HEK293 (cell line): Measurements from ENCODE around the gene COL6A1.

ENCODE experiments used
- CTCF ChIA-PET: fragments of 350-600 bp; formaldehyde crosslinking; extraction: SDS; loops from one replicate; lab custom pipeline; 2021; ENCODE audit warnings: antibody characterized with exemption; lab: Yijun Ruan, JAX
- POLR2A ChIA-PET: fragments of 300-600 bp; formaldehyde crosslinking; extraction: SDS; loops from one replicate; lab custom pipeline; 2020; ENCODE audit warnings: antibody characterized with exemption, inconsistent platforms; lab: Yijun Ruan, JAX
- H3K27ac ChIP-seq: fragments of 200-500 bp; sonication (Bioruptor generic); 2 replicates; pipeline ENCODE4 v1.5.1; 2014; ENCODE audit warnings: low read depth, low read length, control low read depth, inconsistent platforms; ENCODE audit errors: extremely low read depth
- H3K36me3 ChIP-seq, 2 experiments: fragments of 200-500 bp in 1 of 2; sonication (Bioruptor generic) in 1 of 2; 1 replicate in 1 of 2; 2 replicates in 1 of 2; pipeline ENCODE4 v1.5.1; 2014 to 2017; ENCODE audit warnings: inconsistent platforms in 2 of 2, low read length in 2 of 2; ENCODE audit not compliant: control insufficient read depth in 2 of 2, insufficient read depth in 1 of 2
- H3K4me1 ChIP-seq: fragments of 200-500 bp; sonication (Bioruptor generic); 2 replicates; pipeline ENCODE4 v1.5.1; 2014; ENCODE audit warnings: mild to moderate bottlenecking, low read length, inconsistent platforms; ENCODE audit not compliant: control insufficient read depth, insufficient read depth
- H3K4me3 ChIP-seq: 2 replicates; pipeline ENCODE4 v1.5.1; 2011; ENCODE audit warnings: low read depth, mild to moderate bottlenecking, control low read depth, low read length, moderate library complexity
- H3K9me3 ChIP-seq: fragments of 200-500 bp; sonication (Bioruptor generic); 2 replicates; pipeline ENCODE4 v1.5.1; 2014; ENCODE audit warnings: low read depth, low read length, inconsistent platforms; ENCODE audit not compliant: control insufficient read depth, insufficient read depth
- GLIS1 ChIP-seq: fragments of 450-650 bp; formaldehyde crosslinking; IDR thresholded peaks from 2 replicates; pipeline ENCODE4 v1.5.1; 2016; ENCODE audit warnings: missing biosample characterization, missing genetic modification characterization
- SETDB1 ChIP-seq: IDR thresholded peaks from one replicate; pipeline ENCODE4 v1.6.1; 2017; ENCODE audit warnings: mild to moderate bottlenecking, low read length, moderate library complexity, mixed read lengths; ENCODE audit not compliant: insufficient read length
- TRIM28 ChIP-seq: IDR thresholded peaks from 2 replicates; pipeline ENCODE4 v1.6.1; 2011; ENCODE audit warnings: low read length, control low read depth, borderline replicate concordance
- ZBTB1 ChIP-seq: fragments of 450-650 bp; formaldehyde crosslinking; IDR thresholded peaks from 2 replicates; pipeline ENCODE4 v1.5.1; 2016; ENCODE audit warnings: missing biosample characterization, missing genetic modification characterization
- ZBTB17 ChIP-seq: fragments of 450-650 bp; formaldehyde crosslinking; IDR thresholded peaks from 2 replicates; pipeline ENCODE4 v1.5.1; 2016; ENCODE audit warnings: missing biosample characterization, missing genetic modification characterization
- ZEB2 ChIP-seq: fragments of 450-650 bp; formaldehyde crosslinking; IDR thresholded peaks from 2 replicates; pipeline ENCODE4 v1.5.1; 2016; ENCODE audit warnings: missing biosample characterization, missing genetic modification characterization
- ZFP3 ChIP-seq: fragments of 450-650 bp; formaldehyde crosslinking; IDR thresholded peaks from 2 replicates; pipeline ENCODE4 v1.5.1; 2016; ENCODE audit warnings: low read depth, missing biosample characterization, missing genetic modification characterization
- ZFP41 ChIP-seq: fragments of 450-650 bp; formaldehyde crosslinking; IDR thresholded peaks from 2 replicates; pipeline ENCODE4 v1.5.1; 2016; ENCODE audit warnings: missing biosample characterization, missing genetic modification characterization, borderline replicate concordance
- ZNF133 ChIP-seq: fragments of 450-650 bp; formaldehyde crosslinking; IDR thresholded peaks from 2 replicates; pipeline ENCODE4 v1.5.1; 2016; ENCODE audit warnings: missing biosample characterization, missing genetic modification characterization
- ZNF138 ChIP-seq: fragments of 450-650 bp; formaldehyde crosslinking; IDR thresholded peaks from 2 replicates; pipeline ENCODE4 v1.5.1; 2016; ENCODE audit warnings: missing biosample characterization, missing genetic modification characterization, borderline replicate concordance
- ZNF146 ChIP-seq: fragments of 450-650 bp; formaldehyde crosslinking; IDR thresholded peaks from 2 replicates; pipeline ENCODE4 v1.5.1; 2016; ENCODE audit warnings: missing biosample characterization, missing genetic modification characterization
- ZNF169 ChIP-seq: fragments of 450-650 bp; formaldehyde crosslinking; IDR thresholded peaks from 2 replicates; pipeline ENCODE4 v1.5.1; 2016; ENCODE audit warnings: missing biosample characterization, missing genetic modification characterization
- ZNF18 ChIP-seq: fragments of 450-650 bp; formaldehyde crosslinking; IDR thresholded peaks from 2 replicates; pipeline ENCODE4 v1.5.1; 2016; ENCODE audit warnings: missing biosample characterization, missing genetic modification characterization
- ZNF184 ChIP-seq: fragments of 450-650 bp; IDR thresholded peaks from 2 replicates; pipeline ENCODE4 v1.5.1; 2018; ENCODE audit warnings: missing biosample characterization, mild to moderate bottlenecking, missing genetic modification characterization
- ZNF211 ChIP-seq: fragments of 450-650 bp; formaldehyde crosslinking; IDR thresholded peaks from 2 replicates; pipeline ENCODE4 v1.5.1; 2016; ENCODE audit warnings: low read depth, missing biosample characterization, missing genetic modification characterization
- ZNF239 ChIP-seq: fragments of 450-650 bp; formaldehyde crosslinking; IDR thresholded peaks from 2 replicates; pipeline ENCODE4 v1.5.1; 2016; ENCODE audit warnings: missing biosample characterization, missing genetic modification characterization
- ZNF248 ChIP-seq: fragments of 450-650 bp; formaldehyde crosslinking; IDR thresholded peaks from 2 replicates; pipeline ENCODE4 v1.5.1; 2017; ENCODE audit warnings: missing biosample characterization, missing genetic modification characterization
- ZNF302 ChIP-seq: fragments of 450-650 bp; formaldehyde crosslinking; IDR thresholded peaks from 2 replicates; pipeline ENCODE4 v1.5.1; 2016; ENCODE audit warnings: missing biosample characterization, missing genetic modification characterization, low read depth
- ZNF513 ChIP-seq: fragments of 450-650 bp; IDR thresholded peaks from 2 replicates; pipeline ENCODE4 v1.5.1; 2018; ENCODE audit warnings: missing biosample characterization, missing genetic modification characterization
- ZNF521 ChIP-seq: fragments of 450-650 bp; formaldehyde crosslinking; IDR thresholded peaks from 2 replicates; pipeline ENCODE4 v1.5.1; 2017; ENCODE audit warnings: missing biosample characterization, mild to moderate bottlenecking, missing genetic modification characterization
- ZNF529 ChIP-seq: fragments of 450-650 bp; formaldehyde crosslinking; IDR thresholded peaks from 2 replicates; pipeline ENCODE4 v1.5.1; 2017; ENCODE audit warnings: missing genetic modification characterization, missing biosample characterization; ENCODE audit not compliant: insufficient replicate concordance
- ZNF623 ChIP-seq: fragments of 450-650 bp; formaldehyde crosslinking; IDR thresholded peaks from 2 replicates; pipeline ENCODE4 v1.5.1; 2016; ENCODE audit warnings: missing biosample characterization, missing genetic modification characterization
- ZNF629 ChIP-seq: fragments of 450-650 bp; formaldehyde crosslinking; IDR thresholded peaks from 2 replicates; pipeline ENCODE4 v1.5.1; 2017; ENCODE audit warnings: missing biosample characterization, missing genetic modification characterization
- ZNF692 ChIP-seq: fragments of 450-650 bp; formaldehyde crosslinking; IDR thresholded peaks from 2 replicates; pipeline ENCODE4 v1.5.1; 2016; ENCODE audit warnings: missing biosample characterization, missing genetic modification characterization
- ZSCAN30 ChIP-seq: fragments of 450-650 bp; IDR thresholded peaks from 2 replicates; pipeline ENCODE4 v1.5.1; 2018; ENCODE audit warnings: missing biosample characterization, mild to moderate bottlenecking, missing genetic modification characterization, moderate library complexity
- TF ChIP-seq, protein P1 (sequence below): fragments of 450-650 bp; formaldehyde crosslinking; IDR thresholded peaks from 2 replicates; pipeline ENCODE4 v1.5.1; 2017; ENCODE audit warnings: missing biosample characterization, missing genetic modification characterization
- TF ChIP-seq, protein P2 (sequence below): fragments of 450-650 bp; formaldehyde crosslinking; IDR thresholded peaks from 2 replicates; pipeline ENCODE4 v1.5.0; 2017; ENCODE audit warnings: missing biosample characterization, missing genetic modification characterization, borderline replicate concordance
- TF ChIP-seq, protein P3 (sequence below): fragments of 450-650 bp; formaldehyde crosslinking; IDR thresholded peaks from 2 replicates; pipeline ENCODE4 v1.5.1; 2017; ENCODE audit warnings: missing biosample characterization, missing genetic modification characterization

The COL6A1 gene

GRCh38 chr21:45934554-45934953 is 47.0 kb upstream of the COL6A1 start (continued):
- no peak for TF ChIP-seq ZNF513
- no peak for TF ChIP-seq ZBTB17 (tag by site-specific recombination)
- TF ChIP-seq, protein P1, sequence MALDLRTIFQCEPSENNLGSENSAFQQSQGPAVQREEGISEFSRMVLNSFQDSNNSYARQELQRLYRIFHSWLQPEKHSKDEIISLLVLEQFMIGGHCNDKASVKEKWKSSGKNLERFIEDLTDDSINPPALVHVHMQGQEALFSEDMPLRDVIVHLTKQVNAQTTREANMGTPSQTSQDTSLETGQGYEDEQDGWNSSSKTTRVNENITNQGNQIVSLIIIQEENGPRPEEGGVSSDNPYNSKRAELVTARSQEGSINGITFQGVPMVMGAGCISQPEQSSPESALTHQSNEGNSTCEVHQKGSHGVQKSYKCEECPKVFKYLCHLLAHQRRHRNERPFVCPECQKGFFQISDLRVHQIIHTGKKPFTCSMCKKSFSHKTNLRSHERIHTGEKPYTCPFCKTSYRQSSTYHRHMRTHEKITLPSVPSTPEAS (tag by site-specific recombination) = no peak
- TF ChIP-seq ZNF521 (tag by site-specific recombination) = no peak
- no peak for TF ChIP-seq ZNF133 (tag by site-specific recombination)
- TF ChIP-seq ZFP3 = no peak

DNA sequence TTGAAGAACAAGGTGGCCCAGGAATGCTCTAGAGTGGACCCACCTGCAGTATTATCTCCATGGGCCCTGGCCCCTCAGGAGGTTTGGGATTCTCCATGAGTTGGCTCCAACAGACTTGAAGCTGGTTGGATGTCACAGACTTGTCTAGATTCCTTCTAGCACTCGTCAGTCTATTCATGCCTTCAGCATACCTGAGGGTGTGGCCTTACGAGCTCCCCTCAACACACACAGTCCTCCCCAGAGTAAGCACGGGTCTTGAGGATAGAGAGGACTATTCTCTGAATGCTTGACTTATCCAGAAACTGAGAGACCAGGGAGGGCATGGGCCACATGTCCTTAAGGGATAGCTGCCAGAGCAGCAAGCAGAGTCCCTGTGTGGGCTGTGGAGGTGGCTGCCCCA is 45.9 kb upstream of the COL6A1 start:
- POLR2A ChIA-PET = no interaction called here
- no peak for TF ChIP-seq ZNF138 (tag by site-specific recombination)
- TF ChIP-seq ZNF692 (tag by site-specific recombination) = no peak
- TF ChIP-seq ZNF529 = peak; percentile 32
- TF ChIP-seq ZNF169 = no peak
- TF ChIP-seq ZNF146 (tag by site-specific recombination) = no peak
- no peak for TF ChIP-seq GLIS1 (tag by site-specific recombination)
- TF ChIP-seq ZNF302 (tag by site-specific recombination) = no peak
- TF ChIP-seq, protein P2, sequence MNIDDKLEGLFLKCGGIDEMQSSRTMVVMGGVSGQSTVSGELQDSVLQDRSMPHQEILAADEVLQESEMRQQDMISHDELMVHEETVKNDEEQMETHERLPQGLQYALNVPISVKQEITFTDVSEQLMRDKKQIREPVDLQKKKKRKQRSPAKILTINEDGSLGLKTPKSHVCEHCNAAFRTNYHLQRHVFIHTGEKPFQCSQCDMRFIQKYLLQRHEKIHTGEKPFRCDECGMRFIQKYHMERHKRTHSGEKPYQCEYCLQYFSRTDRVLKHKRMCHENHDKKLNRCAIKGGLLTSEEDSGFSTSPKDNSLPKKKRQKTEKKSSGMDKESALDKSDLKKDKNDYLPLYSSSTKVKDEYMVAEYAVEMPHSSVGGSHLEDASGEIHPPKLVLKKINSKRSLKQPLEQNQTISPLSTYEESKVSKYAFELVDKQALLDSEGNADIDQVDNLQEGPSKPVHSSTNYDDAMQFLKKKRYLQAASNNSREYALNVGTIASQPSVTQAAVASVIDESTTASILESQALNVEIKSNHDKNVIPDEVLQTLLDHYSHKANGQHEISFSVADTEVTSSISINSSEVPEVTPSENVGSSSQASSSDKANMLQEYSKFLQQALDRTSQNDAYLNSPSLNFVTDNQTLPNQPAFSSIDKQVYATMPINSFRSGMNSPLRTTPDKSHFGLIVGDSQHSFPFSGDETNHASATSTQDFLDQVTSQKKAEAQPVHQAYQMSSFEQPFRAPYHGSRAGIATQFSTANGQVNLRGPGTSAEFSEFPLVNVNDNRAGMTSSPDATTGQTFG (tag by site-specific recombination) = no peak
- no peak for TF ChIP-seq ZNF211
- TF ChIP-seq SETDB1 = peak; percentile 65
- TF ChIP-seq, protein P3, sequence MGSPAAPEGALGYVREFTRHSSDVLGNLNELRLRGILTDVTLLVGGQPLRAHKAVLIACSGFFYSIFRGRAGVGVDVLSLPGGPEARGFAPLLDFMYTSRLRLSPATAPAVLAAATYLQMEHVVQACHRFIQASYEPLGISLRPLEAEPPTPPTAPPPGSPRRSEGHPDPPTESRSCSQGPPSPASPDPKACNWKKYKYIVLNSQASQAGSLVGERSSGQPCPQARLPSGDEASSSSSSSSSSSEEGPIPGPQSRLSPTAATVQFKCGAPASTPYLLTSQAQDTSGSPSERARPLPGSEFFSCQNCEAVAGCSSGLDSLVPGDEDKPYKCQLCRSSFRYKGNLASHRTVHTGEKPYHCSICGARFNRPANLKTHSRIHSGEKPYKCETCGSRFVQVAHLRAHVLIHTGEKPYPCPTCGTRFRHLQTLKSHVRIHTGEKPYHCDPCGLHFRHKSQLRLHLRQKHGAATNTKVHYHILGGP (tag by site-specific recombination) = no peak
- 0 out of 2 replicates have a peak, but pooled peaks have one; percentile 40 for TF ChIP-seq ZNF184 (tag by site-specific recombination)
- no peak for TF ChIP-seq ZBTB17 (tag by site-specific recombination)
- TF ChIP-seq ZBTB1 (tag by site-specific recombination) = no peak
- no peak for TF ChIP-seq ZNF133 (tag by site-specific recombination)
- no peak for TF ChIP-seq ZFP41 (tag by site-specific recombination)
- no peak for TF ChIP-seq ZNF18 (tag by site-specific recombination)
- TF ChIP-seq ZSCAN30 (tag by site-specific recombination) = no peak
- no peak for TF ChIP-seq ZNF623 (tag by site-specific recombination)
- TF ChIP-seq TRIM28 = peak; percentile 84; the same call in 1 of the 2 replicates
- TF ChIP-seq ZNF629 = no peak
- TF ChIP-seq ZNF239 (tag by site-specific recombination) = no peak
- no peak for TF ChIP-seq ZEB2 (tag by site-specific recombination)
- no peak for TF ChIP-seq ZNF248 (tag by site-specific recombination)

More for the DNA sequence above, 45.9 kb upstream of the COL6A1 start:
- Histone ChIP-seq H3K36me3 (no peaks in the 10 kb centered on the region), H3K4me1 (no peaks in the 10 kb centered on the region), H3K9me3 (no peaks in the 10 kb centered on the region), H3K27ac (no peak overlapping the region), H3K4me3 (no peak overlapping the region)
- CTCF ChIA-PET = interaction anchor here (1.6 to 2.6 kb wide), 2 partner anchors 10 to 13 kb away, joined by 3 to 7 read pairs; no protein-coding TSS in a partner anchor
